HepG2 (cell line): ENCODE data around the gene IRF2. TPM values are rescaled to one million over a fixed set of nuclear protein-coding genes. Genes with fewer than 3 reads are reported as not detected.
A peak's percentile ranks its signal among the peaks of the same experiment; 100 is the strongest.

ENCODE experiments used
- ATF7-NPFF ChIP-seq: sonication (generic); formaldehyde crosslinking; IDR thresholded peaks from 2 replicates; pipeline ENCODE4 v1.8.1; 2023; ENCODE audit warnings: mild to moderate bottlenecking, low read depth, missing genetic modification reagents, moderate library complexity
- FOXP4 ChIP-seq: sonication (generic); formaldehyde crosslinking; IDR thresholded peaks from 2 replicates; pipeline ENCODE4 v1.4.0; 2020; ENCODE audit warnings: missing genetic modification reagents
- HOXA3 ChIP-seq: sonication (generic); formaldehyde crosslinking; IDR thresholded peaks from 2 replicates; pipeline ENCODE4 v1.5.0; 2020; ENCODE audit warnings: missing genetic modification reagents
- IKZF5 ChIP-seq: IDR thresholded peaks from 2 replicates; pipeline ENCODE4 v1.6.1; 2018; ENCODE audit warnings: missing genetic modification reagents, mild to moderate bottlenecking, missing compliant biosample characterization
- JUND ChIP-seq: sonication (generic); formaldehyde crosslinking; IDR thresholded peaks from 2 replicates; pipeline ENCODE4 v1.8.0; 2022; ENCODE audit warnings: mild to moderate bottlenecking, missing genetic modification reagents
- MAZ ChIP-seq, 2 experiments: sonication (generic) in 1 of 2; formaldehyde crosslinking in 1 of 2; IDR thresholded peaks; 2 replicates each; pipeline versions ENCODE4 v1.5.0 to v1.6.1; 2012 to 2020; ENCODE audit warnings: low read depth in 2 of 2, mild to moderate bottlenecking in 2 of 2, borderline replicate concordance in 1 of 2, improper control_type of control experiment in 1 of 2, low read length in 1 of 2, missing genetic modification reagents in 1 of 2, moderate library complexity in 1 of 2
- NCOA1 ChIP-seq: sonication (generic); formaldehyde crosslinking; IDR thresholded peaks from 2 replicates; pipeline ENCODE4 v1.9.0; 2021; ENCODE audit warnings: missing genetic modification reagents
- NCOA2 ChIP-seq: sonication (generic); formaldehyde crosslinking; IDR thresholded peaks from 2 replicates; pipeline ENCODE4 v1.8.0; 2022; ENCODE audit warnings: inconsistent platforms
- NFYC ChIP-seq: IDR thresholded peaks from 2 replicates; pipeline ENCODE4 v1.6.1; 2016; ENCODE audit warnings: missing genetic modification reagents, missing compliant biosample characterization
- RARA ChIP-seq: IDR thresholded peaks from 2 replicates; pipeline ENCODE4 v1.6.1; 2016; ENCODE audit warnings: missing genetic modification reagents, missing compliant biosample characterization
- RFX3 ChIP-seq: IDR thresholded peaks from 2 replicates; pipeline ENCODE4 v1.6.1; 2016; ENCODE audit warnings: missing biosample characterization, missing genetic modification reagents
- SALL2 ChIP-seq: sonication (generic); formaldehyde crosslinking; IDR thresholded peaks from 2 replicates; pipeline ENCODE4 v1.8.1; 2023; ENCODE audit warnings: mild to moderate bottlenecking, missing genetic modification reagents, inconsistent platforms
- SETDB1 ChIP-seq: sonication (generic); formaldehyde crosslinking; IDR thresholded peaks from 2 replicates; pipeline ENCODE4 v1.5.1; 2020; ENCODE audit warnings: missing genetic modification reagents, mild to moderate bottlenecking, borderline replicate concordance
- SSRP1 ChIP-seq: IDR thresholded peaks from 2 replicates; pipeline ENCODE4 v1.6.1; 2016; ENCODE audit warnings: control low read depth
- TGIF2 ChIP-seq: IDR thresholded peaks from 2 replicates; pipeline ENCODE4 v1.6.1; 2016; ENCODE audit warnings: control low read depth, missing compliant biosample characterization
- ZHX2 ChIP-seq, 2 experiments: sonication (generic) in 1 of 2; formaldehyde crosslinking in 1 of 2; IDR thresholded peaks; 2 replicates each; pipeline versions ENCODE4 v1.6.1 to v1.9.0; 2014 to 2022; ENCODE audit warnings: antibody characterized with exemption in 1 of 2, borderline replicate concordance in 1 of 2, inconsistent platforms in 1 of 2, low read depth in 1 of 2, missing genetic modification reagents in 1 of 2
- ZMYM4 ChIP-seq: sonication (generic); formaldehyde crosslinking; IDR thresholded peaks from 2 replicates; pipeline ENCODE4 v1.8.1; 2023; ENCODE audit warnings: mild to moderate bottlenecking, missing genetic modification reagents
- ZNF20 ChIP-seq: sonication (generic); formaldehyde crosslinking; IDR thresholded peaks from 2 replicates; pipeline ENCODE4 v1.4.0; 2020; ENCODE audit warnings: mild to moderate bottlenecking, moderate library complexity, missing genetic modification reagents
- ZNF354B ChIP-seq: sonication (generic); formaldehyde crosslinking; IDR thresholded peaks from 2 replicates; pipeline ENCODE4 v1.8.0; 2022; ENCODE audit warnings: mild to moderate bottlenecking, missing genetic modification reagents
- polyA plus RNA-seq, 8 experiments: library from polyadenylated mRNA; depleted of rRNA in 3 of 8; stranded (reverse) in 7 of 8; unstranded in 1 of 8; fragments of >200 nt; fragmentation: Illumina TruSeq in 4 of 8; extraction: Trizol in 4 of 8; gene quantifications; 2 replicates each; pipeline versions ENCODE4 v1.2.1 to v1.2.3, GENCODE V29; 2011 to 2016; ENCODE audit warnings: low read depth in 4 of 8, missing spikeins in 1 of 8, mixed read lengths in 1 of 8; ENCODE audit not compliant: insufficient read depth in 1 of 8
- total RNA-seq, 5 experiments: library from RNA; depleted of rRNA; stranded (reverse); fragments of >200 nt; fragmentation: Illumina TruSeq; extraction: Trizol; gene quantifications; 2 replicates each; pipeline ENCODE4 v1.2.3, GENCODE V29; 2016; ENCODE audit warnings: low read depth in 1 of 5

IRF2 gene
- total and polyA plus RNA-seq, 2 of the 13 experiments (the other 11 are each of a cell fraction or from before 2014, with no cell fraction given) = 15.5 to 28.8 TPM

- TF ChIP-seq NCOA1 (CRISPR knock-in tag) = no peak
- no peak for TF ChIP-seq ZNF354B (CRISPR knock-in tag)
- TF ChIP-seq SALL2 (CRISPR knock-in tag) = 0 out of 2 replicates have a peak, but pooled peaks have one; percentile 30
- TF ChIP-seq HOXA3 (CRISPR knock-in tag) = peak; percentile 82; the same call in 1 of the 2 replicates
- TF ChIP-seq RFX3 (CRISPR knock-in tag) = no peak
- no peak for TF ChIP-seq ZNF20 (CRISPR knock-in tag)
- peak; percentile 61; the same call in 1 of the 2 replicates for TF ChIP-seq ZMYM4 (CRISPR knock-in tag)
- TF ChIP-seq NFYC (CRISPR knock-in tag) = peak; percentile 21; the same call in 1 of the 2 replicates
- 0 out of 2 replicates have a peak, but pooled peaks have one; percentile 59 for TF ChIP-seq IKZF5
- TF ChIP-seq ATF7-NPFF (CRISPR knock-in tag) = no peak
- no peak for TF ChIP-seq SETDB1 (CRISPR knock-in tag)
- peak; percentile 87 for TF ChIP-seq FOXP4 (CRISPR knock-in tag)
- no peak for TF ChIP-seq TGIF2 (CRISPR knock-in tag)
- TF ChIP-seq RARA (CRISPR knock-in tag) = peak; percentile 74
- TF ChIP-seq NCOA2 (CRISPR knock-in tag) = peak; percentile 88
- no peak for TF ChIP-seq MAZ (IDR thresholded peaks at IDR 0.05; ENCODE audit: borderline replicate concordance, low read depth, low read length)
- TF ChIP-seq MAZ (CRISPR knock-in tag; IDR thresholded peaks at IDR 0.05; ENCODE audit: low read depth) = 0 out of 2 replicates have a peak, but pooled peaks have one; percentile 41
- no peak for TF ChIP-seq SSRP1 (CRISPR knock-in tag)
- 0 out of 2 replicates have a peak, but pooled peaks have one; percentile 56 for TF ChIP-seq ZHX2 (IDR thresholded peaks at IDR 0.05; ENCODE audit: low read depth)
- no peak for TF ChIP-seq ZHX2 (CRISPR knock-in tag; IDR thresholded peaks at IDR 0.05; ENCODE audit: borderline replicate concordance)
- no peak for TF ChIP-seq JUND
Measured at GRCh38 chr4:184384056-184384809, 90.1 kb downstream of the IRF2 start (continued).
